ENCODE measurements around the gene GLDN. TPM values are rescaled to one million over a fixed set of nuclear protein-coding genes. Genes with fewer than 3 reads are reported as not detected.

Gene GLDN
- polyA plus RNA-seq, 2 of the 4 experiments (the other 2 are of a cell fraction) = 0.03 to 0.25 TPM

DNA sequence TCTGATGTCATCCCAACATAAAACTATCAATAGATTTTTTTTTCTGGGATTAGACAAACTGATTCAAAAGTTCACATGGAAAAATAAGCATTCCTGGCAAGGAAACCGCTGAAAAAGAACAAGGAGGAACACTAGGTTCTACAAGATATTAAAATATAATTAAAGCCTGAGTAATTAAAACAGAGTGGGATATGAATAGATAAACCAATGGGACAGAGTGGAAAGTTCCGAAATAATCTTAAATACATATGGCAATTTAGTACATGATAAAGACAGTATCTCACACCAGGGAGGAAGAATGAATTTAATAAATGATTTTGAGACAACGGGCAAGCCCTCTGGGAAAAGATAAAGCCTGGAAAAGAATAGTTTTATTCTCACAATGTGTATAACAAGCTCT is 4.7 kb downstream of the GLDN start:
- H3K4me3 ChIP-seq = no peak overlapping the region
- WGBS (ENCODE audit: missing lambda C conversion rate) = 54% methylated on average over 3 of the region's 3 CpGs
- H3K27ac ChIP-seq = no peak overlapping the region
- H3K4me1 ChIP-seq = peaks cover 4% of the 10 kb centered on the region; the same call in 1 of the 3 replicates
- ATAC-seq (no peak), DNase-seq (ENCODE audit: low read depth in 1 of 2, low spot score in 1 of 2) (no peak), FAIRE-seq (no peak)
- H3K9me3 ChIP-seq = no peaks in the 10 kb centered on the region
- no peak overlapping the region for H3K4me2 ChIP-seq
- ChIA-PET CTCF (interaction anchor here (0.9 kb wide), 1 partner anchor 65 kb away, joined by 3 read pairs; no protein-coding TSS in a partner anchor), POLR2A (no interaction called here)
- TF ChIP-seq, protein P1, sequence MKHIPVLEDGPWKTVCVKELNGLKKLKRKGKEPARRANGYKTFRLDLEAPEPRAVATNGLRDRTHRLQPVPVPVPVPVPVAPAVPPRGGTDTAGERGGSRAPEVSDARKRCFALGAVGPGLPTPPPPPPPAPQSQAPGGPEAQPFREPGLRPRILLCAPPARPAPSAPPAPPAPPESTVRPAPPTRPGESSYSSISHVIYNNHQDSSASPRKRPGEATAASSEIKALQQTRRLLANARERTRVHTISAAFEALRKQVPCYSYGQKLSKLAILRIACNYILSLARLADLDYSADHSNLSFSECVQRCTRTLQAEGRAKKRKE (CRISPR knock-in tag; IDR thresholded peaks at IDR 0.05; ENCODE audit: low read depth) = no peak
- TF ChIP-seq NFE2L2 (conservative IDR thresholded peaks at IDR 0.05; ENCODE audit: low read length) (no peak), EHMT2 (IDR thresholded peaks at IDR 0.05; ENCODE audit: low read depth) (no peak), RAD21 (conservative IDR thresholded peaks at IDR 0.05 in 1 of 2, IDR thresholded peaks at IDR 0.05 in 1 of 2) (no peak), RNF2 (IDR thresholded peaks at IDR 0.05; ENCODE audit: borderline replicate concordance, low read depth) (no peak), SREBF2 (IDR thresholded peaks at IDR 0.05) (no peak), MAFK (IDR thresholded peaks at IDR 0.05; ENCODE audit: partially characterized antibody) (no peak), RARB (CRISPR knock-in tag; IDR thresholded peaks at IDR 0.05) (no peak), MAZ (IDR thresholded peaks at IDR 0.05; ENCODE audit: borderline replicate concordance, low read depth, low read length) (no peak), EP300 (IDR thresholded peaks at IDR 0.05) (no peak), POLR2A (IDR thresholded peaks at IDR 0.05; ENCODE audit: low read length) (no peak), GATA3 (IDR thresholded peaks at IDR 0.05; ENCODE audit: borderline replicate concordance) (no peak), MYC (IDR thresholded peaks at IDR 0.05; ENCODE audit: borderline replicate concordance, low read length) (no peak)
- TF ChIP-seq, protein P2, sequence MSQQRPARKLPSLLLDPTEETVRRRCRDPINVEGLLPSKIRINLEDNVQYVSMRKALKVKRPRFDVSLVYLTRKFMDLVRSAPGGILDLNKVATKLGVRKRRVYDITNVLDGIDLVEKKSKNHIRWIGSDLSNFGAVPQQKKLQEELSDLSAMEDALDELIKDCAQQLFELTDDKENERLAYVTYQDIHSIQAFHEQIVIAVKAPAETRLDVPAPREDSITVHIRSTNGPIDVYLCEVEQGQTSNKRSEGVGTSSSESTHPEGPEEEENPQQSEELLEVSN (IDR thresholded peaks at IDR 0.05; ENCODE audit: borderline replicate concordance, low read depth) = no peak
- TF ChIP-seq, protein P3, sequence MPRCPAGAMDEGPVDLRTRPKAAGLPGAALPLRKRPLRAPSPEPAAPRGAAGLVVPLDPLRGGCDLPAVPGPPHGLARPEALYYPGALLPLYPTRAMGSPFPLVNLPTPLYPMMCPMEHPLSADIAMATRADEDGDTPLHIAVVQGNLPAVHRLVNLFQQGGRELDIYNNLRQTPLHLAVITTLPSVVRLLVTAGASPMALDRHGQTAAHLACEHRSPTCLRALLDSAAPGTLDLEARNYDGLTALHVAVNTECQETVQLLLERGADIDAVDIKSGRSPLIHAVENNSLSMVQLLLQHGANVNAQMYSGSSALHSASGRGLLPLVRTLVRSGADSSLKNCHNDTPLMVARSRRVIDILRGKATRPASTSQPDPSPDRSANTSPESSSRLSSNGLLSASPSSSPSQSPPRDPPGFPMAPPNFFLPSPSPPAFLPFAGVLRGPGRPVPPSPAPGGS (IDR thresholded peaks at IDR 0.05) = no peak
- TF ChIP-seq, protein P4, sequence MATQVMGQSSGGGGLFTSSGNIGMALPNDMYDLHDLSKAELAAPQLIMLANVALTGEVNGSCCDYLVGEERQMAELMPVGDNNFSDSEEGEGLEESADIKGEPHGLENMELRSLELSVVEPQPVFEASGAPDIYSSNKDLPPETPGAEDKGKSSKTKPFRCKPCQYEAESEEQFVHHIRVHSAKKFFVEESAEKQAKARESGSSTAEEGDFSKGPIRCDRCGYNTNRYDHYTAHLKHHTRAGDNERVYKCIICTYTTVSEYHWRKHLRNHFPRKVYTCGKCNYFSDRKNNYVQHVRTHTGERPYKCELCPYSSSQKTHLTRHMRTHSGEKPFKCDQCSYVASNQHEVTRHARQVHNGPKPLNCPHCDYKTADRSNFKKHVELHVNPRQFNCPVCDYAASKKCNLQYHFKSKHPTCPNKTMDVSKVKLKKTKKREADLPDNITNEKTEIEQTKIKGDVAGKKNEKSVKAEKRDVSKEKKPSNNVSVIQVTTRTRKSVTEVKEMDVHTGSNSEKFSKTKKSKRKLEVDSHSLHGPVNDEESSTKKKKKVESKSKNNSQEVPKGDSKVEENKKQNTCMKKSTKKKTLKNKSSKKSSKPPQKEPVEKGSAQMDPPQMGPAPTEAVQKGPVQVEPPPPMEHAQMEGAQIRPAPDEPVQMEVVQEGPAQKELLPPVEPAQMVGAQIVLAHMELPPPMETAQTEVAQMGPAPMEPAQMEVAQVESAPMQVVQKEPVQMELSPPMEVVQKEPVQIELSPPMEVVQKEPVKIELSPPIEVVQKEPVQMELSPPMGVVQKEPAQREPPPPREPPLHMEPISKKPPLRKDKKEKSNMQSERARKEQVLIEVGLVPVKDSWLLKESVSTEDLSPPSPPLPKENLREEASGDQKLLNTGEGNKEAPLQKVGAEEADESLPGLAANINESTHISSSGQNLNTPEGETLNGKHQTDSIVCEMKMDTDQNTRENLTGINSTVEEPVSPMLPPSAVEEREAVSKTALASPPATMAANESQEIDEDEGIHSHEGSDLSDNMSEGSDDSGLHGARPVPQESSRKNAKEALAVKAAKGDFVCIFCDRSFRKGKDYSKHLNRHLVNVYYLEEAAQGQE (IDR thresholded peaks at IDR 0.05) = no peak

DNA sequence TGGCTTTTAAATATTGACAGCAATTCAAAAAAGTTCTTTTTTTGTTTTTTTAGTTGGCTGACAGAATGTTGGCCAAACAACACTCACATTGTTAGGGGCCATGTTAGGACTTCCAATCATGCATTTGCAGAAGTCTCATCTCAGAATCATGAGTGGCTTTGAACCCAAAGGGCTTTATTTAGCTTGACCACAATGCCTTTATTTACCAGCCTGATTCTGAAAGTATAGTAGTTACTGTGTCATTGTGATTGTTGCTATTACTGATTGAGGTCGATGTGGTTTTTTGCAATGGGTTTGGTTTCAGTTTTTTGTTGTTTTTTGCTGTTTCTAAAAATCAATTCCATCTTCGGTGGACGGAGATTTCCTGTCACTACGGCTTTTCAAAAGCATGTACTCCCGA is 7.2 kb downstream of the GLDN start:
- no peak for ATAC-seq

More for the DNA sequence above, 7.2 kb downstream of the GLDN start:
- Histone ChIP-seq H3K4me3 (no peak overlapping the region), H3K9me3 (no peaks in the 10 kb centered on the region), H3K4me2 (no peak overlapping the region), H3K27ac (no peak overlapping the region), H3K4me1 (no peaks in the 10 kb centered on the region)
- CTCF ChIA-PET = interaction anchor here (1.1 kb wide), 1 partner anchor 8 kb away, joined by 3 read pairs; no protein-coding TSS in a partner anchor
- POLR2A ChIA-PET = no interaction called here
- FAIRE-seq (no peak), DNase-seq (ENCODE audit: low read depth in 1 of 2, low spot score in 1 of 2) (no peak)
- 70% methylated on average over 5 of the region's 5 CpGs for WGBS (ENCODE audit: missing lambda C conversion rate)
- no peak for TF ChIP-seq MYC (IDR thresholded peaks at IDR 0.05; ENCODE audit: borderline replicate concordance, low read length)
- no peak for TF ChIP-seq POLR2AphosphoS2 (conservative IDR thresholded peaks at IDR 0.05; ENCODE audit: low read length)
- TF ChIP-seq MAFK (IDR thresholded peaks at IDR 0.05; ENCODE audit: partially characterized antibody) = no peak
- TF ChIP-seq CHD2 (IDR thresholded peaks at IDR 0.05; ENCODE audit: low read length, partially characterized antibody) = no peak
- no peak for TF ChIP-seq GATA3 (IDR thresholded peaks at IDR 0.05; ENCODE audit: borderline replicate concordance)
- TF ChIP-seq CEBPB (IDR thresholded peaks at IDR 0.05) = no peak
- TF ChIP-seq HOXB13 (CRISPR knock-in tag; IDR thresholded peaks at IDR 0.05; ENCODE audit: low read depth) = no peak
- no peak for TF ChIP-seq POLR2A (IDR thresholded peaks at IDR 0.05; ENCODE audit: low read length)
- no peak for TF ChIP-seq ZC3H11A (IDR thresholded peaks at IDR 0.05)
- TF ChIP-seq, protein P5, sequence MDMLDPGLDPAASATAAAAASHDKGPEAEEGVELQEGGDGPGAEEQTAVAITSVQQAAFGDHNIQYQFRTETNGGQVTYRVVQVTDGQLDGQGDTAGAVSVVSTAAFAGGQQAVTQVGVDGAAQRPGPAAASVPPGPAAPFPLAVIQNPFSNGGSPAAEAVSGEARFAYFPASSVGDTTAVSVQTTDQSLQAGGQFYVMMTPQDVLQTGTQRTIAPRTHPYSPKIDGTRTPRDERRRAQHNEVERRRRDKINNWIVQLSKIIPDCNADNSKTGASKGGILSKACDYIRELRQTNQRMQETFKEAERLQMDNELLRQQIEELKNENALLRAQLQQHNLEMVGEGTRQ (IDR thresholded peaks at IDR 0.05) = no peak
- TF ChIP-seq, protein P6, sequence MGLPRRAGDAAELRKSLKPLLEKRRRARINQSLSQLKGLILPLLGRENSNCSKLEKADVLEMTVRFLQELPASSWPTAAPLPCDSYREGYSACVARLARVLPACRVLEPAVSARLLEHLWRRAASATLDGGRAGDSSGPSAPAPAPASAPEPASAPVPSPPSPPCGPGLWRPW (IDR thresholded peaks at IDR 0.05) = no peak
- TF ChIP-seq KDM5A (IDR thresholded peaks at IDR 0.05) = no peak
- TF ChIP-seq HDAC2 (IDR thresholded peaks at IDR 0.05) = no peak
- no peak for TF ChIP-seq ESRRA (IDR thresholded peaks at IDR 0.05; ENCODE audit: borderline replicate concordance, low read length)
- TF ChIP-seq, protein P1 (CRISPR knock-in tag; IDR thresholded peaks at IDR 0.05; ENCODE audit: low read depth) = no peak
- no peak for TF ChIP-seq NPAS2 (CRISPR knock-in tag; IDR thresholded peaks at IDR 0.05; ENCODE audit: borderline replicate concordance)
